GM21360 (cell line): ENCODE measurements around the gene HOXD10.

Experiments used
- ATAC-seq: cut with Tn5 transposase; IDR thresholded peaks from one replicate; pipeline ENCODE4 v1.9.1; 2021; ENCODE audit warnings: mild to moderate bottlenecking, moderate library complexity; ENCODE audit not compliant: unreplicated experiment

Gene HOXD10

GRCh38 chr2:176148751-176149421 is 32.3 kb downstream of the HOXD10 start:
- no peak for ATAC-seq

GRCh38 chr2:176149481-176149938 is 32.9 kb downstream of the HOXD10 start:
- ATAC-seq, result no peak

- ATAC-seq, result no peak
These were observed 33.5 kb downstream of the HOXD10 start for GRCh38 chr2:176149939-176150583.

GRCh38 chr2:176150584-176151441 is 34.2 kb downstream of the HOXD10 start:
- no peak for ATAC-seq

- ATAC-seq, result no peak
These were observed 35.1 kb downstream of the HOXD10 start, which contains the start of gene HOXD4 for GRCh38 chr2:176151442-176152287. Gene HOXD4 (plus strand): TSS chr2:176151550. CDS start chr2:176151634, 84 bp downstream.

- ATAC-seq, result no peak
These were observed 36.0 kb downstream of the HOXD10 start for GRCh38 chr2:176152350-176153181.

- no peak for ATAC-seq
These were observed 38.1 kb downstream of the HOXD10 start for GRCh38 chr2:176154576-176155252.

- no peak for ATAC-seq
These were observed 38.9 kb downstream of the HOXD10 start for GRCh38 chr2:176155356-176156044.

GRCh38 chr2:176156301-176156806 is 39.8 kb downstream of the HOXD10 start:
- no peak for ATAC-seq

- no peak for ATAC-seq
These were observed 40.4 kb downstream of the HOXD10 start, which contains the start of gene HOXD3 for GRCh38 chr2:176156807-176157498. Gene HOXD3 (plus strand): TSS chr2:176157307. CDS start chr2:176169115, 11,808 bp downstream.

- no peak for ATAC-seq
These were observed 41.1 kb downstream of the HOXD10 start for GRCh38 chr2:176157499-176158185.

GRCh38 chr2:176158186-176158591 is 41.6 kb downstream of the HOXD10 start:
- ATAC-seq, result no peak

GRCh38 chr2:176158855-176159662 is 42.5 kb downstream of the HOXD10 start:
- ATAC-seq, result no peak

GRCh38 chr2:176159663-176160250 is 43.2 kb downstream of the HOXD10 start:
- ATAC-seq, result no peak

- no peak for ATAC-seq
These were observed 43.8 kb downstream of the HOXD10 start for GRCh38 chr2:176160251-176160985.
